Thymus (tissue), 11 donors: ENCODE data around the gene PTPN20. TPM values are rescaled to one million over a fixed set of nuclear protein-coding genes. Genes with fewer than 3 reads are reported as not detected.
"Not testable (repeated sequence)": the region's sequence is repeated elsewhere in the genome, so short reads cannot be mapped to it uniquely, and the experiment has no call there.

ENCODE experiments used
- DNase-seq, 9 donors: peaks; one replicate each; pipeline ENCODE4 v3.0.0-alpha.2; 2013; ENCODE audit warnings: low spot score in 9 of 9, low read depth in 6 of 9, missing footprints in 1 of 9
- H3K27ac ChIP-seq, 2 donors: one replicate each; pipeline ENCODE4 v1.5.1; 2013; ENCODE audit warnings: control low read depth in 1 of 2, low read depth in 1 of 2, low read length in 1 of 2, mild to moderate bottlenecking in 1 of 2, moderate library complexity in 1 of 2
- H3K27me3 ChIP-seq, 2 donors: one replicate each; pipeline ENCODE4 v1.5.1; 2013; ENCODE audit warnings: low read length in 1 of 2; ENCODE audit not compliant: control insufficient read depth in 2 of 2, insufficient read depth in 1 of 2
- H3K36me3 ChIP-seq, 2 donors: one replicate each; pipeline ENCODE4 v1.5.1; 2013; ENCODE audit warnings: low read length in 1 of 2, mild to moderate bottlenecking in 1 of 2, moderate library complexity in 1 of 2; ENCODE audit not compliant: control insufficient read depth in 2 of 2, insufficient read depth in 2 of 2
- H3K4me1 ChIP-seq, 2 donors: one replicate each; pipeline ENCODE4 v1.5.1; 2013; ENCODE audit warnings: low read length in 2 of 2; ENCODE audit not compliant: control insufficient read depth in 2 of 2, insufficient read depth in 2 of 2
- H3K4me3 ChIP-seq, 2 donors: one replicate each; pipeline ENCODE4 v1.5.1; 2013; ENCODE audit warnings: low read length in 2 of 2, control low read depth in 1 of 2, mild to moderate bottlenecking in 1 of 2
- H3K9me3 ChIP-seq, 2 donors: one replicate each; pipeline ENCODE4 v1.5.1; 2013; ENCODE audit warnings: low read length in 1 of 2, mild to moderate bottlenecking in 1 of 2; ENCODE audit not compliant: control insufficient read depth in 2 of 2, insufficient read depth in 1 of 2
- WGBS: extraction: QIAGEN DNeasy Blood & Tissue Kit; methylation state at CpG from one replicate; pipeline ENCODE4 v1.1.7; 2013; 5-methylcytosine and 5-hydroxymethylcytosine counted together
- polyA plus RNA-seq: library from polyadenylated mRNA; stranded (reverse); fragments of 200-250 nt; gene quantifications from one replicate; pipeline ENCODE4 v1.2.3, GENCODE V29; 2013
- total RNA-seq: library from RNA; stranded (reverse); fragments of 120-200 nt; gene quantifications from one replicate; pipeline ENCODE4 v1.2.4, GENCODE V29; 2013
- donor health status: healthy.

The PTPN20 gene
- total and polyA plus RNA-seq, 2 donors: 0.78 to 1.2 TPM

DNA sequence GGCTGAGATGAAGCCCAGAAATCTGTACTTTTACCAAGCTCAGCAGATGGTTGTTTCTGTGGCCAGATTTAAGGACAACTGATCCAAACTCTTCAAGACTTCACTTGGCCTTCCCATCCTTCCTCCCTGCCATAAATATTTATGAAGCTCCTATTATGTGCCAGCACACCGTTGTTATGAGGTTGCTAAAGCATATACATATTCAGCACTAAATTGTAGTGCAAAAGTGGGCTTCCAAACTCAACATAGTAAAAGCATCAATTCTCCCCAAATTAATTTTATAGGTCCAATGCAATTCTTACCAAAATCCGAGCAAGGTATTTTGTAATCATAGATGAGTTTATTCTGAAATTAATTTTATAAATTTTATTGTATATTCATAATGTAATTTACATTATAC, 10.0 kb upstream of the PTPN20 start:
- H3K36me3 ChIP-seq, DNase-seq, H3K4me1 ChIP-seq, H3K27ac ChIP-seq, H3K27me3 ChIP-seq, H3K4me3 ChIP-seq, H3K9me3 ChIP-seq: not testable (repeated sequence)
- 50% methylated on average over 2 of the region's 2 CpGs for WGBS

DNA sequence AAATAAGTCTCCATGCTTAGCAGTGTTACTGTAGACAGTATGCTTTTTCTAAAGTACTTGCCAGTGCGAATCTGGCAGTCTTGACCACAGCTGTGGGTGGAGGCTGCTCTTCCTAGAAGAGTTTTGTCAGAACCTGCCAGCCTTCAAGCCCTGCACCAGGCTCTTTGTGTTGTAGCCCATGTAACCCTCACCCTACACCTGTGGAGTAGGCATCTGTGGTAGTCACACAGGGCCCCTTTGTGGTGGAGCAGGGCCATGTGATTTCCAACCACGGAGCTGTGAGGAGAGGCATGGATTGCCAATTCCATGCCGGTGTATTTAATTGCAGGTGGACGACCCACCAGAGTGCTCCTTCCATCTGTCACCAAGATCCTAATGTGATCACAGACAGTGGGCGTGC, 7.4 kb upstream of the PTPN20 start:
- H3K27me3 ChIP-seq, H3K4me3 ChIP-seq, H3K27ac ChIP-seq, H3K36me3 ChIP-seq, H3K9me3 ChIP-seq, H3K4me1 ChIP-seq, DNase-seq: not testable (repeated sequence)
- WGBS: 53% methylated on average over 2 of the region's 5 CpGs

DNA sequence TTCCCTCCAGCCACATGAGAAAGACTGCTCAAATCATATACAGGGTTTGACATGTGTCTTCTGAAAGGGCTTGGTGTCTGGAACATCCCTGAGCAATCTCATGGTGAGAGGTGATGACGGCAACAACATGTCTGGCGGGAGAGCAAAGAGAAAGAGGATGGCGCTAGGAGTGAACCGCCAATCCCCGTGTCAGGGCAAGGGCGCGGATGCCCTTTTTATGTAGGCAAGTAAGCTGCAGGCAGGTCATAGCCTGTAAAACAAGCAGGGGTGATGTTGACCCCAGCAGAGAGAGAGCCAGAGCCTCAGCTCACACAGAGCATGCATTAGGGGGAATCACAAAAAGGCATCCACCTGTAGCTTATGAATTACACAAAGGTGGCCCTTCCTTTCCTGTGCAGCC, 4.9 kb upstream of the PTPN20 start:
- not testable (repeated sequence) for H3K9me3 ChIP-seq, H3K36me3 ChIP-seq, H3K4me1 ChIP-seq, DNase-seq, H3K4me3 ChIP-seq, H3K27ac ChIP-seq, H3K27me3 ChIP-seq
- WGBS: 98% methylated on average over 5 of the region's 7 CpGs

DNA sequence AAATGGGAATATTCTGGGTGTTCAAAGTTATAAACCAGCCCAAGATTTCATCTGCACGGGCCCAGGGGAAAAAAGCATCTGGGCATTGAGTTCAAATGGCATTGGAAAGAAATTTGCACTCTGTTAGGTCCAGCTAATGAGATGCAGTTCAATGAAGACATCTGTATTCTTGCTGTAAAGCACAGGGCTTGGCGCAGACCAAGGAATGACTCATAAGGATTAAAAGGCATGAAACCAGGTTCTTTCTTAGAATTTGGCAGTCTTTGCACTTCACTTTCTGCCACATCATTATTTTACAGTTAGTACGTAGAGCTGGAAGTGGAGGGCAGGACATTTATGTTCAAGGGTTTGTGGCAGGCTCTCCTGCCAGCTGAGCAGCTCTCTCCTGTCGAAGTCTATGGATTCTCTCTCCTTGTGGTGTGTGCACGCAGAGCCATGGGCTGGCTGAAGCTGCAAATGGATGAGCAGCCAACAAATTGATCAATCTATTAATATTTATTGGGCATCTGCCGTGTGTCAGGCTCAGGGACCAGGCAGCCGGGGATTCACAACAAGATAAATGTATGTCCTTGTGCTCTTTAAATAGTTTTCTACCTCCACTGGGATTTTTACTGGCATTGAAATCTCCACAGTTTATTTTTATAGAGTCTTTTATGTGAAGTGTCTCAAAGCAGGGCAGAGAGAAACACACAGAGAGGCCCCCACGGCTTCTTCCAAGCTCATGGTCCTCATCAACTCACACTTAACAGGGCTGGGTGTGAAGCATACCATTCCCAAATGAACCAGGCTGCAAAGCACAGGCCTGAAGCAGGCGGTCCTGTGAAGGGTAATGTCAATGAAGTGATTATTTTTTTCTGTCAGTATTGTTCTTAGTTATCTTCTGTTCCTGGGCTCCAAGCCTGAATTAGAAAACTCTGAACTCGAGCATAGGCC, 3.8 kb upstream of the PTPN20 start:
- not testable (repeated sequence) for H3K4me3 ChIP-seq, H3K36me3 ChIP-seq, H3K27me3 ChIP-seq, H3K4me1 ChIP-seq, H3K9me3 ChIP-seq, H3K27ac ChIP-seq, DNase-seq
- no CpG with 5 or more reads among the region's 10 CpGs for WGBS

DNA sequence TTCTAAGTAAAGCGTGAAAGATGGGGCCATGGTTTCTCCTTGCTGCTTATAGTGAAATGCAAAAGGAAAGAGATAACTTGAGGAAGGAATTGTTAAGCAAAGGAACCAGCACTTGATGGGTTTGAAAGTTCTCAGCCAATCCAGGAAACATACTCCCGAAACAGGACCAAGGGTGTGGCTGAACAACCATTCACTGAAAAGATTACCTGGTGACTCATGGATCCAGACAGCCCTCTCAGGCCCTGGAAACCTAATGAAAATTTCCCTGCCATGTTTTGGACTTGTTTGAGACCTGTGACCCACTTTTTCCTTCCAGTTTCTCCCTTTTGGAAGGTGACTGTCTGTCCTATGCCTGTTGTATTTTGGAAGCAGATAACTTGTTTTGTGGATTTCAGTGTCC, 11.3 kb downstream of the PTPN20 start:
- H3K27ac ChIP-seq, H3K4me3 ChIP-seq, H3K9me3 ChIP-seq, H3K36me3 ChIP-seq, H3K27me3 ChIP-seq, H3K4me1 ChIP-seq, DNase-seq: not testable (repeated sequence)
- WGBS: 100% methylated on average over 1 of the region's 2 CpGs

DNA sequence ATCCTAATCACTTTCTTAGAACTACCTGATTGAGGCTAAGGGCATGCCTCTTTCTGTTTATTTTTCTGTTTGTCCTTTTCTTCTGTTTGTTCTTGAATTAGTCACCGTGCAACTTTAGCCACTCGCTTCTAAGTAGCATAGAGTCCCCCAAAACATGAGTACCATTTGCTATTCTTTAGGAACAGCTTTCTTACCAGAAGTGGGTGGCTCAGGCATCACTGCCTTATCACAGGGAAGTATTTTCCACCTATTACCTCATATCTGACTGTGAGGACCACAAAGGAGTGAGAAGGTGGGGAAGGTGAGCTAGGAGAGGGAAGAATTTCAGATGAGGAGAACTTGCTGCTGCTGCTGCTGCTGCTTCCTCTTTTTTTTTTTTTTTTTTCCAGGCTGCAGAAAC, 13.9 kb downstream of the PTPN20 start:
- not testable (repeated sequence) for H3K4me3 ChIP-seq, H3K36me3 ChIP-seq, H3K27me3 ChIP-seq, H3K4me1 ChIP-seq, H3K9me3 ChIP-seq, DNase-seq, H3K27ac ChIP-seq
- WGBS: no CpG with 5 or more reads among the region's 2 CpGs

DNA sequence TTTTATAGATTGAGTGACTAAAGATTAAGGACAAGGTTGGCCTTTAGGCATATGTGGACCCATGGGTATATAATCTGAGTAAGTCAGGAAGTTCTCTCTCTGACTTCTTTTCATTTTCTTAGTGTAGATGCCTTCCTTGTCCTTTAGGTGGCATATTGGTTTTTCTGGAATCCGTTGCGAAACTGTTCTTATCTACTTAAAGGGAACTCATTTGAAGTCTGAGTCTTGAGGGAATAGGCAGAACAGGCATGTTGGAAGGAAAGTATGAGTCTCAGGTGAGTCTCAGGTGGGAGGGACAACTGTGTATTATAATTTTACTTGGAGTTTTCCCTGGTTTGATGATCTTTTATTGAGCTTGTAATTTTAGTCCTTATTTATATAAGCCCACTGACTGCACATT, 14.6 kb downstream of the PTPN20 start:
- not testable (repeated sequence) for DNase-seq, H3K27me3 ChIP-seq, H3K27ac ChIP-seq

DNA sequence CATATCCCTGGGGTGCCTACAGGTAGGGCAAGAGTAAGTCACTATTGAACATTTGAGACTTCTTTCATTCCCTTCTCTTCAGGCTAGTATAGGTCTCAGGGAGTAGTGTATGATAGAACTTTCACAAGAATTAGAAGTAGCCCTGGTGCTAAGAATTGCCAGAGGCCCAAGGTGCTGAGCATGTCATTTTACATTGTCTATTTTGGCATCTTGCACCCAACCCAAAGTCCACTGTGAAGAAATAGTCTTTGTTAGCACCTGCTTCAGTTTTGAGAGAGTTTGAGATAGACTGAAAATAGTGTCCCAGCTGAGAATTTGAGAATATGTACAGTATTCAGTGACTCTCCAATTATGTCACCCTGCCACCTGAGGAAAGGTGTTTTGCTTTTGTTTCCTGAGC, 17.6 kb downstream of the PTPN20 start:
- not testable (repeated sequence) for H3K4me3 ChIP-seq, H3K36me3 ChIP-seq, H3K27me3 ChIP-seq, DNase-seq, H3K27ac ChIP-seq, H3K4me1 ChIP-seq, H3K9me3 ChIP-seq

More for the DNA sequence above, 14.6 kb downstream of the PTPN20 start:
- H3K4me1 ChIP-seq, H3K4me3 ChIP-seq, H3K36me3 ChIP-seq, H3K9me3 ChIP-seq: not testable (repeated sequence)
- 20% methylated on average over 2 of the region's 2 CpGs for WGBS

DNA sequence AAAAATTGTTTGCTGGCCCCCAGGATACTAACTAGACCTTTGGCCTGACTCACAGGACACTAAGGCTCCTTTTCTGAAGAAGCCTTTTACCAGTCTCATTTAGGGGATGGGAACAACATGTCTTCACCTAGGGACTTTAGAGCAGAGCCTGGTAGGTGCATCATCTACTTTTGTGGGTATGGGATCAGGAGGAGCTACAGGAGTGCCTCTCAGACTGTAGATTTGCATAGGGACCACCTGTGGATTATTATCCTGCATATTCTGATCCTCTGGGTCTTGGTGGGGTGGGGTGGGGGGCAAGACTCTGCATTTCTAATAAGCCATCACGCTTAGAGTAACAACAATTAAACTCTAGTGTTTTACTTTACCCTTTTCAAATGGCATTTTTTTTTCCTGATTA, 21.2 kb downstream of the PTPN20 start:
- not testable (repeated sequence) for H3K4me1 ChIP-seq, H3K4me3 ChIP-seq, H3K27ac ChIP-seq, H3K36me3 ChIP-seq, H3K9me3 ChIP-seq, DNase-seq, H3K27me3 ChIP-seq
- 94% methylated on average over 1 of the region's 1 CpG for WGBS
